ENCODE measurements around the gene PATE4.
A peak's percentile ranks its signal among the peaks of the same experiment; 100 is the strongest.

Gene PATE4

DNA sequence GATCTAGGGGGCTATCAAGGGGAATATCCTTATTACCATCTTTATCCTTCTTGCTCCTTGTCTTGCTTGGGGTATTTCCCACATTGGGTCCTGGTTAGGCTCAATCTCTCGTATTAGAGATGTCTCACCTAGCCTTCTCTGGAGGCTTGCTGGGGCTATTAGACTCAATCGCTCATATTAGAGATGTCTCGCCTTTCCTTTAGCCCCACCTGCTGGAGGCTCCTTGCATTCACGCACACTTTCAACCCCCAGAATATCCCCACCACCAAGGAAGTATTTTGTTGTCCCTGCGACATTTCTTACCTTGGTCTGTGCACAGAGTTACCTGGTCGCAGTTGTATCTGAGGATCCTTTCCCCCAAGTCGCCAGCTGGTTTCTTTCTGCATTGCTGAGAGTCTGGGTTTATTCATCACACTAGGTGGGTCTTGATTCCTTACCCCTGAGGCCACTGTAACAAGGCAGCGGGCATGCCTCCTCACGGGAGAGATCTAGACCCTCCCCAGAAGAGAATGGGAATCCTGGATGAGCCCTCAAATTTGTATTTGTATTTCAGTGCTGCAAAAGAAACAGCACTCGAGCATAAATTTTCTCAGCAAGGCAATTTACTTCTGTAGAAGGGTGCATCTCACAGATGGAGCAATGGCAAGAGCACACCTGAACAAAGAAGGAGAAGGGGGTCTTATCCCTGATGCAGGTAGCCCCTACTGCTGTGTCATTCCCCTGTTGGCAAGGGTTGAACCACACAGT is 38.4 kb downstream of the PATE4 start:
- FAIRE-seq (no peak), DNase-seq (ENCODE audit: insufficient read length, low spot score) (peak; percentile 42)
- TF ChIP-seq, protein P1, sequence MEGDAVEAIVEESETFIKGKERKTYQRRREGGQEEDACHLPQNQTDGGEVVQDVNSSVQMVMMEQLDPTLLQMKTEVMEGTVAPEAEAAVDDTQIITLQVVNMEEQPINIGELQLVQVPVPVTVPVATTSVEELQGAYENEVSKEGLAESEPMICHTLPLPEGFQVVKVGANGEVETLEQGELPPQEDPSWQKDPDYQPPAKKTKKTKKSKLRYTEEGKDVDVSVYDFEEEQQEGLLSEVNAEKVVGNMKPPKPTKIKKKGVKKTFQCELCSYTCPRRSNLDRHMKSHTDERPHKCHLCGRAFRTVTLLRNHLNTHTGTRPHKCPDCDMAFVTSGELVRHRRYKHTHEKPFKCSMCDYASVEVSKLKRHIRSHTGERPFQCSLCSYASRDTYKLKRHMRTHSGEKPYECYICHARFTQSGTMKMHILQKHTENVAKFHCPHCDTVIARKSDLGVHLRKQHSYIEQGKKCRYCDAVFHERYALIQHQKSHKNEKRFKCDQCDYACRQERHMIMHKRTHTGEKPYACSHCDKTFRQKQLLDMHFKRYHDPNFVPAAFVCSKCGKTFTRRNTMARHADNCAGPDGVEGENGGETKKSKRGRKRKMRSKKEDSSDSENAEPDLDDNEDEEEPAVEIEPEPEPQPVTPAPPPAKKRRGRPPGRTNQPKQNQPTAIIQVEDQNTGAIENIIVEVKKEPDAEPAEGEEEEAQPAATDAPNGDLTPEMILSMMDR (IDR thresholded peaks at IDR 0.05; ENCODE audit: insufficient read depth, missing control alignments) = peak; percentile 83

DNA sequence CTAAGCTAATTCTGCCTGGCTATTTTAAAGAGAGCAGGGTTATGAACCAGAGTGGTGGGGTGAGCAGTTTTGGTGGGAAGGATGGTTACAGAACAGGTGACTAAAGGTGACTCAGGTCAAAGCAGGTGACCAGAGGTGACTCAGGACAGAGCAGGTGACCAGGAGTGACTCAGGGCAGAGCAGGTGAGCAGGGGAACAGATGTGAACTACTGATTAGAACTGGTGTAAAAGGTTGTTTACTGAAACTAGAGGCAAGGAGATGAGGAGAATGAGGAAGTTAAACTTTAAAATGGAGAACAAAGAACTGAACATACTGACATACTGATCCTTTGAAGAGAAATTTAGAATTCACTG is 39.0 kb downstream of the PATE4 start:
- FAIRE-seq (no peak), DNase-seq (ENCODE audit: insufficient read length, low spot score) (no peak)
- TF ChIP-seq, protein P1 (IDR thresholded peaks at IDR 0.05; ENCODE audit: insufficient read depth, missing control alignments) = no peak

DNA sequence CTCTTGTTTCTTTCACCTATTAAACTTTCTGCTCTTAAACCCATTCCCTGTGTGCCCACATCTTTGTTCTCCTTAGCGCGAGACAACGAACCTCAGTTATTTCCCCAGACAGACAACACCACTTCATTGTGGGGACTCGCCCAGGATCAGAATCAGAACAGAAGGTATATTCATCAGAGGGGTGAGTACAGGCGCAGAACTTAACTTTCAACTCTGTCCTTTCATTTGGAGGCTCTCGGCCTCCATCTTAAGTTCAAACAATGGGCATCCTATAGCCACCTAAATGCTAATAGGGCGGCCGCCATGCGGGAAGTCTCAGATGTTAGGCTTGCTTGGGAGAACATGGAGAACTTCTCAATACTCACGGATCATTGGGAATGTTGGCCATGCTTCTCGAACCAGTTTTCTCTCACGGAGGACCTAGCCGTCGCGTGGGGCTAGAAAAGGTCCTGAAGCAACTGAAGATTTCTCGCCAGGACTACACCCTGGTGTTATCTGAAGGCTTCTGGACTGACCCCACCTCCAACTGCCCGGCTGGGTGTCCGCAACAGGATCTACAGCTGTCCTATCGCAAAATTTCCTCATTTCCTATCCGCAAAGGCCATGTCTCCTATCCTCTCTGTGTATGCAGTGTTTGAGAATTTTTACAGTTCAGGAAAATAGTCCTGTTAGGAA is 40.9 kb downstream of the PATE4 start:
- FAIRE-seq (no peak), DNase-seq (ENCODE audit: insufficient read length, low spot score) (no peak)
- TF ChIP-seq, protein P1 (IDR thresholded peaks at IDR 0.05; ENCODE audit: insufficient read depth, missing control alignments) = no peak

DNA sequence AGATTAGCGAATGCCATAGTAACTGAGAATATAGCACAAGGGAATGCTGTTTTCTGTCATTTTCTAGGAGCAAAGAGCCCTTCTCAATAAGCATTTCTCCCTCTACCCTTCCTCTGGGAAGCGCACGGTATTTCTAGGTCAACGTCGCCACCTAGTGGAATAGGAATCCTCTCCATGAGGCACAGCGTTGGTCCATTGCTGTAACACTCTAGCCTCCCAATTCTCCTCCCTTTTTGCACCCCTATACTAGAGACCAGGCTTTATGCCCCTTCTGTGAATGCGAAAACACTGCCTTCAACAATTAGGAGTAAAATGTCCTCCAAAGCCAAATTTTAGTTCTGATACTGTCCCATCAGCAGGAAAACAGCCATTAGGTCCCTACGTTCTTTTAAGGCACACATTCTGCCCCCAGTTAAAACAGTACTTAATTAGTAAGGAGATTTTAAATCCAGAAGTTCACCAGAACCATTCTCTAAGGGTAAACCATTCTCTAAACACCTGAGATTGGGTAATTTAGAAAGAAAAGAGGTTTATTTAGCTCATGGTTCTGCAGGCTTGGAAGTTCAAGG is 41.5 kb downstream of the PATE4 start:
- TF ChIP-seq, protein P1 (IDR thresholded peaks at IDR 0.05; ENCODE audit: insufficient read depth, missing control alignments) = peak; percentile 89
- DNase-seq (ENCODE audit: insufficient read length, low spot score) = peak; percentile 33
- peak; percentile 75 for FAIRE-seq

DNA sequence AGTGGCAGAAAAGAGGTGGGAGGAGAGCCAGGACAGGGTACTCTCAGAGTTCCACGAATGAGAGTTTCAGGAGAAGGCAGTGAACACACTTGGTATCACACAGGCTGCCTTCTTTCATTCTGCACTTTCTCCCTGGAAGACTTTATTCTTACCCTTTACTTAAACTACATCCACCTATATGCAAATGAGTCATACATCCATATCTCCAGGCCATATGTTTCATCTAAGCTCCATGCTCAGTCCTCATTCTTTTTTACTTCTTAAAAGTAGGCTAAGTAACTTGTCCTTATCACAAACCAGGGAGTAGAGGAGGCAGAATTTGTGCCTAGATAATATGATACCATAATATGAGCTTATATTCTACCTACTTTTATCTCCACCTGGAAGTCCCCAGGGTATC is 48.2 kb downstream of the PATE4 start:
- DNase-seq (ENCODE audit: insufficient read length, low spot score) = no peak
- TF ChIP-seq, protein P1 (IDR thresholded peaks at IDR 0.05; ENCODE audit: insufficient read depth, missing control alignments) = no peak
- FAIRE-seq = no peak

DNA sequence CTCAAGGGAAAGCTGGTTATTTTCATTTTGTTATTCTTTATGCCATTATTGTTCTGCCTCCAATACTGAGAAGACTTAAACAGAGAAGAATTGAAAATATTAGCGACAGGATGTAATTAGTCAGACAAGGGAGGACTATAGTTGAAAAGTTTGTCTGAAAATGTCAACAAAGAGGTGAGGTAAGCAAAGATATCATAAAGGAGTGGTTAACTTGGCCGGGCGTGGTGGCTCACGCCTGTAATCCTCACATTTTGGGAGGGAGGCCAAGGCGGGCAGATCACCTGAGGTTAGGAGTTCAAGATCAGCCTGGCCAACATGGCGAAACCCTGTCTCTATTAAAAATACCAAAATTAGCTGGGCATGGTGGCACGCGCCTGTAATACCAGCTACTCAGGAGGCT is 50.3 kb downstream of the PATE4 start:
- TF ChIP-seq, protein P1 (IDR thresholded peaks at IDR 0.05; ENCODE audit: insufficient read depth, missing control alignments) = no peak
- FAIRE-seq (no peak), DNase-seq (ENCODE audit: insufficient read length, low spot score) (no peak)

DNA sequence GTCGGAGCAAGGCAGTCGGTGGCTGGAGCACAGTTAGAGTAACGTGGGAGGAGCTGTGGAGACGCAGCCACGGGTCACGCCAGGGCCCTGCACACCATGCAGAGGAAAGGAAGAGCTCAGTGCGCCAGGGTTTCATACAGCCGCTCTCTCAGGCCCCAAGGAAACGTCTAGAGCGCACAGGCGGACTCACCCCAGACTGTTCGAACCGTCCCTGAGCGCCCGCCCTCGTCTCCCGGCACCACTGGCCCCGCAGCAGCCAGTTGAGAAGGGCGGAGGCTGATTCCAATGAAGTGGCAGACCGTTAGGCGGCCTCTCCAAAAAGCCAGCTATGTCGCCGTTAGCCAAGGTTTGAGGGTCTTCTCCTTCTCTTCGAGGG is 53.9 kb downstream of the PATE4 start:
- DNase-seq (ENCODE audit: insufficient read length, low spot score) (no peak), FAIRE-seq (no peak)
- TF ChIP-seq, protein P1 (IDR thresholded peaks at IDR 0.05; ENCODE audit: insufficient read depth, missing control alignments) = no peak
